ENCODE measurements around the gene TEX19. TPM values are rescaled to one million over a fixed set of nuclear protein-coding genes. Genes with fewer than 3 reads are reported as not detected.

Gene TEX19
- total RNA-seq, 1 donor from 2014 or later, result not detected

GRCh38 chr17:82400206-82400605 is 41.2 kb downstream of the TEX19 start:
- H3K4me3 Mint-ChIP-seq, result no peak overlapping the region
- intact Hi-C loops (cut with micrococcal nuclease), result no loop called here
- ATAC-seq (ENCODE audit: low read depth), result no peak
- no peak overlapping the region for H3K27ac Mint-ChIP-seq
- DNase-seq, result no peak
- H3K4me1 Mint-ChIP-seq, result peaks cover 7% of the 10 kb centered on the region
- POLR2A ChIA-PET, result interaction anchor here (0.6 to 1.0 kb wide), 3 partner anchors 19 to 221 kb away, joined by 3 to 5 read pairs (median 3); partner anchors contain the start of gene NARF
- CTCF ChIA-PET, result no interaction called here
- no peaks in the 10 kb centered on the region for H3K9me3 Mint-ChIP-seq
- no peak for TF ChIP-seq CTCF (IDR thresholded peaks at IDR 0.05)
- H3K27me3 Mint-ChIP-seq, result no peaks in the 10 kb centered on the region
- peaks cover 36% of the 10 kb centered on the region for H3K36me3 Mint-ChIP-seq (ENCODE audit: low read depth)

- ChIA-PET POLR2A (interaction anchor here (0.6 to 1.0 kb wide), 3 partner anchors 19 to 220 kb away, joined by 3 to 5 read pairs (median 3); partner anchors contain the start of gene NARF), CTCF (no interaction called here)
- no peaks in the 10 kb centered on the region for H3K27me3 Mint-ChIP-seq
- H3K4me1 Mint-ChIP-seq, result peaks cover 7% of the 10 kb centered on the region
- intact Hi-C loops (cut with micrococcal nuclease), result no loop called here
- H3K27ac Mint-ChIP-seq, result peak overlapping the region; percentile 67
- peak; percentile 84 for ATAC-seq (ENCODE audit: low read depth)
- H3K4me3 Mint-ChIP-seq, result peak overlapping the region; percentile 78
- peaks cover 33% of the 10 kb centered on the region for H3K36me3 Mint-ChIP-seq (ENCODE audit: low read depth)
- no peaks in the 10 kb centered on the region for H3K9me3 Mint-ChIP-seq
- no peak for TF ChIP-seq CTCF (IDR thresholded peaks at IDR 0.05)
- DNase-seq, result peak; percentile 42
These were observed 41.8 kb downstream of the TEX19 start for GRCh38 chr17:82400830-82401229.

- H3K36me3 Mint-ChIP-seq (ENCODE audit: low read depth), result peaks cover 37% of the 10 kb centered on the region
- H3K4me1 Mint-ChIP-seq, result peaks cover 14% of the 10 kb centered on the region
- no peak overlapping the region for H3K4me3 Mint-ChIP-seq
- H3K27ac Mint-ChIP-seq, result peak overlapping the region; percentile 15
- DNase-seq (no peak), ATAC-seq (ENCODE audit: low read depth) (peak; percentile 40)
- ChIA-PET CTCF (no interaction called here), POLR2A (no interaction called here)
- TF ChIP-seq CTCF (IDR thresholded peaks at IDR 0.05), result no peak
- intact Hi-C loops (cut with micrococcal nuclease), result no loop called here
- H3K27me3 Mint-ChIP-seq, result no peaks in the 10 kb centered on the region
- no peaks in the 10 kb centered on the region for H3K9me3 Mint-ChIP-seq
These were observed 43.8 kb downstream of the TEX19 start for GRCh38 chr17:82402865-82403264.

GRCh38 chr17:82403662-82404660 is 44.9 kb downstream of the TEX19 start:
- DNase-seq (no peak), ATAC-seq (ENCODE audit: low read depth) (no peak)
- TF ChIP-seq CTCF (IDR thresholded peaks at IDR 0.05), result no peak
- ChIA-PET POLR2A (no interaction called here), CTCF (no interaction called here)
- intact Hi-C loops (cut with micrococcal nuclease), result no loop called here
- H3K27ac Mint-ChIP-seq, result no peak overlapping the region
- peaks cover 21% of the 10 kb centered on the region for H3K4me1 Mint-ChIP-seq
- no peak overlapping the region for H3K4me3 Mint-ChIP-seq
- no peaks in the 10 kb centered on the region for H3K27me3 Mint-ChIP-seq
- peaks cover 43% of the 10 kb centered on the region for H3K36me3 Mint-ChIP-seq (ENCODE audit: low read depth)
- no peaks in the 10 kb centered on the region for H3K9me3 Mint-ChIP-seq

- Mint-ChIP-seq H3K4me3 (no peak overlapping the region), H3K4me1 (peaks cover 21% of the 10 kb centered on the region), H3K27me3 (no peaks in the 10 kb centered on the region), H3K36me3 (ENCODE audit: low read depth) (peaks cover 51% of the 10 kb centered on the region), H3K27ac (no peak overlapping the region), H3K9me3 (no peaks in the 10 kb centered on the region)
- ATAC-seq (ENCODE audit: low read depth), result no peak
- ChIA-PET POLR2A (interaction anchor here (0.6 kb wide), 1 partner anchor 92 kb away, joined by 4 read pairs; no protein-coding TSS in a partner anchor), CTCF (interaction anchor here (0.6 kb wide), 1 partner anchor 31 kb away, joined by 3 read pairs; no protein-coding TSS in a partner anchor)
- TF ChIP-seq CTCF (IDR thresholded peaks at IDR 0.05), result no peak
- no peak for DNase-seq
- intact Hi-C loops (cut with micrococcal nuclease), result no loop called here
These were observed 46.0 kb downstream of the TEX19 start for GRCh38 chr17:82405051-82405450.
